GM12878 (cell line): ENCODE measurements around the gene IPO8. TPM values are rescaled to one million over a fixed set of nuclear protein-coding genes. Genes with fewer than 3 reads are reported as not detected.

Experiments
- ATAC-seq: fragments of 200-7000 bp; cut with Tn5 transposase; 3 replicates; pipeline ENCODE4 v1.9.1; 2020; ENCODE audit warnings: mild to moderate bottlenecking, moderate library complexity
- BruUV-seq: library from RNA; stranded (reverse); fragments of 400-500 nt; replicated peaks from 2 replicates; lab custom pipeline; 2021; lab: Mats Ljungman, UMichigan
- CTCF ChIA-PET: fragments of 300-600 bp; sonication (Branson Sonifier 250); formaldehyde crosslinking; extraction: SDS; loops from one replicate; lab custom pipeline; 2021; ENCODE audit warnings: inconsistent platforms; lab: Yijun Ruan, JAX
- POLR2A ChIA-PET: fragments of 350-600 bp; formaldehyde crosslinking; extraction: SDS; loops from one replicate; lab custom pipeline; 2021; ENCODE audit warnings: inconsistent platforms; lab: Charles Lee
- RAD21 ChIA-PET: fragments of 300-600 bp; sonication (Branson Sonifier 250); formaldehyde crosslinking; loops from one replicate; lab custom pipeline; 2023; ENCODE audit warnings: antibody characterized with exemption; ENCODE audit not compliant: unreplicated experiment; lab: Charles Lee
- SMC1A ChIA-PET: fragments of 300-600 bp; sonication (Branson Sonifier 250); formaldehyde crosslinking; loops from one replicate; lab custom pipeline; 2023; ENCODE audit not compliant: unreplicated experiment, uncharacterized antibody; lab: Charles Lee
- DNase-seq: peaks from one replicate; pipeline ENCODE4 v3.0.0-alpha.2; 2011; ENCODE audit warnings: low read depth, low spot score
- FAIRE-seq: peaks from 3 replicates; lab custom pipeline; 2011; peaks lifted over from hg19 to GRCh38; lab: Jason Lieb, UNC
- H2AFZ ChIP-seq: 2 replicates; pipeline ENCODE4 v1.6.0; 2011; ENCODE audit warnings: low read depth, low read length, control low read depth; ENCODE audit not compliant: control insufficient read depth
- H3K27ac ChIP-seq: 2 replicates; pipeline ENCODE4 v1.5.1; 2011; ENCODE audit warnings: control low read depth; ENCODE audit not compliant: control insufficient read depth, insufficient read depth
- H3K27me3 ChIP-seq, 2 experiments: replicated peaks in 1 of 2; 2 replicates each; pipeline versions ENCODE4 v1.6.0 to v1.6.1; 2011; ENCODE audit warnings: low read length in 1 of 2; ENCODE audit not compliant: control insufficient read depth in 2 of 2, insufficient read depth in 2 of 2
- H3K36me3 ChIP-seq, 2 experiments: 2 replicates each; pipeline ENCODE4 v1.5.1; 2011; ENCODE audit warnings: low read length in 1 of 2; ENCODE audit not compliant: control insufficient read depth in 2 of 2, insufficient read depth in 2 of 2
- H3K4me1 ChIP-seq: 2 replicates; pipeline ENCODE4 v1.6.1; 2011; ENCODE audit warnings: mild to moderate bottlenecking, low read length, moderate library complexity, mixed read lengths; ENCODE audit not compliant: control insufficient read depth, insufficient read depth
- H3K4me2 ChIP-seq: 2 replicates; pipeline ENCODE4 v1.6.0; 2011; ENCODE audit warnings: control low read depth; ENCODE audit not compliant: control insufficient read depth, insufficient read depth
- H3K4me3 ChIP-seq: fragments of 200-600 bp; sonication (generic); 2 replicates; pipeline ENCODE4 v1.5.1; 2016
- H3K79me2 ChIP-seq: 2 replicates; pipeline ENCODE4 v1.6.0; 2011; ENCODE audit warnings: low read length; ENCODE audit not compliant: control insufficient read depth, insufficient read depth
- H3K9ac ChIP-seq: 2 replicates; pipeline ENCODE4 v1.8.0; 2011; ENCODE audit warnings: low read length, control low read depth, mixed read lengths; ENCODE audit not compliant: control insufficient read depth, insufficient read depth
- H3K9me3 ChIP-seq: replicated peaks from 3 replicates; pipeline ENCODE4 v1.5.1; 2011; ENCODE audit warnings: mild to moderate bottlenecking, low read length; ENCODE audit not compliant: control insufficient read depth, insufficient read depth
- H4K20me1 ChIP-seq: 2 replicates; pipeline ENCODE4 v1.6.0; 2011; ENCODE audit not compliant: control insufficient read depth, insufficient read depth
- BHLHE40 ChIP-seq, 2 experiments: fragments of 450-650 bp in 1 of 2; IDR thresholded peaks; 2 replicates each; pipeline ENCODE4 v1.6.1; 2011 to 2017; ENCODE audit warnings: low read depth in 2 of 2, borderline replicate concordance in 1 of 2, improper control_type of control experiment in 1 of 2, low read length in 1 of 2, mild to moderate bottlenecking in 1 of 2
- CHD1 ChIP-seq: IDR thresholded peaks from 2 replicates; pipeline ENCODE4 v1.6.1; 2012; ENCODE audit warnings: low read depth, low read length, improper control_type of control experiment
- IKZF2 ChIP-seq, 2 experiments: fragments of 450-650 bp; IDR thresholded peaks; 2 replicates each; pipeline ENCODE4 v1.6.1; 2017; ENCODE audit warnings: mild to moderate bottlenecking in 2 of 2, moderate library complexity in 2 of 2
- KLF5 ChIP-seq: fragments of 450-650 bp; IDR thresholded peaks from 2 replicates; pipeline ENCODE4 v1.6.1; 2014; ENCODE audit warnings: mild to moderate bottlenecking; ENCODE audit not compliant: partially characterized antibody
- NBN ChIP-seq: fragments of 450-650 bp; IDR thresholded peaks from 2 replicates; pipeline ENCODE4 v1.6.1; 2016
- NFYA ChIP-seq: IDR thresholded peaks from 2 replicates; pipeline ENCODE4 v1.6.1; 2011; ENCODE audit warnings: low read depth, mild to moderate bottlenecking, low read length, improper control_type of control experiment, borderline replicate concordance
- NKRF ChIP-seq: fragments of 450-650 bp; conservative IDR thresholded peaks from 2 replicates; pipeline ENCODE4 v1.6.1; 2017; ENCODE audit warnings: mild to moderate bottlenecking, moderate library complexity
- PBX3 ChIP-seq: IDR thresholded peaks from 2 replicates; pipeline ENCODE4 v1.6.1; 2011; ENCODE audit warnings: mild to moderate bottlenecking, low read depth, low read length, moderate library complexity; ENCODE audit not compliant: insufficient replicate concordance
- PML ChIP-seq: IDR thresholded peaks from 2 replicates; pipeline ENCODE4 v1.6.1; 2012; ENCODE audit warnings: low read length, inconsistent platforms
- POU2F2 ChIP-seq: IDR thresholded peaks from 3 replicates; pipeline ENCODE4 v1.6.1; 2011; ENCODE audit warnings: low read depth, mild to moderate bottlenecking, low read length, borderline replicate concordance
- RUNX3 ChIP-seq: IDR thresholded peaks from 2 replicates; pipeline ENCODE4 v1.6.1; 2012; ENCODE audit warnings: low read length, inconsistent platforms
- ZBTB33 ChIP-seq: fragments of 450-650 bp; IDR thresholded peaks from 2 replicates; pipeline ENCODE4 v1.6.1; 2017; ENCODE audit warnings: mild to moderate bottlenecking
- WGBS: methylation state at CpG from one replicate; pipeline ENCODE4 v1.1.6; 2016; ENCODE audit warnings: low lambda C conversion rate; ENCODE audit not compliant: insufficient replicate concordance, insufficient coverage; ENCODE audit errors: missing lambda C conversion rate; 5-methylcytosine and 5-hydroxymethylcytosine counted together
- in situ Hi-C: fragments of 300-500 bp; cut with MboI; formaldehyde crosslinking; loops from 9 replicates; pipeline ENCODE4 v1.14.3; 2018; ENCODE audit warnings: mixed read lengths
- intact Hi-C: fragments of 100-400 bp; cut with micrococcal nuclease; formaldehyde crosslinking; loops from one replicate; pipeline ENCODE4 v1.14.2; 2022; ENCODE audit not compliant: unreplicated experiment
- polyA plus RNA-seq, 11 experiments: library from polyadenylated mRNA; depleted of rRNA in 4 of 11; unstranded in 6 of 11; stranded (reverse) in 5 of 11; fragments of >200 nt; fragmentation: Nextera tagmentation in 4 of 11; fragmentation: Illumina TruSeq in 1 of 11; extraction: Ambion mirVana in 4 of 11; extraction: Trizol in 1 of 11; gene quantifications; 1 replicate in 1 of 11; 2 replicates in 10 of 11; pipeline versions ENCODE4 v1.2.1 to v1.2.3, GENCODE V29; 2011 to 2016; ENCODE audit warnings: inconsistent platforms in 2 of 11, missing spikeins in 2 of 11, low read depth in 1 of 11
- total RNA-seq, 4 experiments: library from RNA; depleted of rRNA in 3 of 4; stranded (reverse); fragments of >200 nt in 3 of 4; fragmentation: Illumina TruSeq in 1 of 4; extraction: Trizol in 1 of 4; gene quantifications; 2 replicates each; pipeline versions ENCODE4 v1.2.1 to v1.2.3, GENCODE V29; 2013 to 2021

The IPO8 gene
- total and polyA plus RNA-seq, 10 of the 15 experiments (the other 5 are each of a cell fraction or from before 2014, with no cell fraction given) = 6.9 to 38.5 (median 15.1) TPM

DNA sequence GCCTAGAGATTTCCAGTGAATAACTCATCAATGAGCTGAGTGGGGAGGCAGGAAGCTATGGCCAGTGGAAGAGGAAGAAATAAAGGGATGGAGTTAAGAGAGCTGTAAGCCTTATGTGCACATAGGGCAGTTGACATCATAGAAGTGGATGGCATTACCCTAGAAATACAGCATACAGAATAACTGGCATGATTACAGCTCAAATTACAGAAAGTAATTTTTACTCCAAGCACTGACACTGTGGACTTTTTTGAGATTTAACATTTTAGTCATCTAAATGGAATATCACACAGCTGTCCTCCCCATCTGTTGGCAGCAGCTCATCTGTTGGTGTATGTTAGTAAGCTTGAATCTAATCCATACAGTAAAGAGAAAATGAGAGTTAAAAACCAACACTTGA, 5.4 kb upstream of the IPO8 start:
- peaks cover 4% of the 10 kb centered on the region; the same call in 1 of the 2 replicates for H3K4me1 ChIP-seq
- ATAC-seq (no peak), DNase-seq (no peak), FAIRE-seq (no peak)
- BruUV-seq = no TSS peak
- ChIA-PET POLR2A (interaction anchor here (0.8 kb wide), 1 partner anchor 1323 kb away, joined by 3 read pairs; no protein-coding TSS in a partner anchor), SMC1A (no interaction called here), CTCF (interaction anchor here (1.0 to 2.2 kb wide), 2 partner anchors 9 to 53 kb away, joined by 3 to 5 read pairs; no protein-coding TSS in a partner anchor), RAD21 (no interaction called here)
- H4K20me1 ChIP-seq = no peaks in the 10 kb centered on the region
- no peaks in the 10 kb centered on the region for H3K9me3 ChIP-seq
- no peaks in the 10 kb centered on the region for H3K36me3 ChIP-seq
- H3K79me2 ChIP-seq = no peaks in the 10 kb centered on the region
- intact Hi-C loops = no loop called here
- TF ChIP-seq ZBTB33 (no peak), PML (no peak), KLF5 (no peak)
- H3K27me3 ChIP-seq = no peaks in the 10 kb centered on the region
- no peak overlapping the region for H2AFZ ChIP-seq
- in situ Hi-C loops = no loop called here
- no peak overlapping the region for H3K4me2 ChIP-seq
- H3K4me3 ChIP-seq = no peak overlapping the region
- no peak overlapping the region for H3K27ac ChIP-seq
- H3K9ac ChIP-seq = no peak overlapping the region

DNA sequence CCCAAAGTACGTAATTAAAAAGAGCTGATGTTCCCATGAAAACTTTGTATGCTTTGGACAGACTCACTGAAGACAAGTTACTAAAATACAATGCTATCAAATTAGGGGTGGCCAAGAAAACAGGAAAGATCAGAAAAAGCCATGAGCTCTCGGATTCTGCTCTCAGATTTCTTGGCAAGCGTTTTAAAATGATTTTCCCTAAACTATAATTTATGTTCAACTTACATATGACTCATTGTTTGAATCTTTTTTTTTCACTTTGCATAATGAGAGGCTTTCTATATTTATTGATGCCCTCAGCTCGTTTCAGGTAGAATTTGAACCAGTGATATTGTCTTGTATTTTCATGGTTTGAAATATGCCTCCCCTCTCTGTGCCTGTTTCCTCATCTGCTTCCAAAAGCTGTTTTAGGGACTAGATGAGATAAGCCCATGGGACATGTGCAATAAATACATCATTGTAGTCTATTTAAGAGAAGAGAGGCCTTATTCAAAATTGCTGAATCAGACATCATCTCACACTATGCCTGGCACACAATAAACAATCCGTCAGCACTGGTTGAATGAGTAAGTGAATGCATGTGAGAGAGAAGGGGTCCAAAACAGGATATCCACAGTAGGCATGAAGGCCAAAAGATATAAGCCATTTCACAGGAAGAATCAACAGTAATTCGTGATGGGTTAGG, 4.7 kb upstream of the IPO8 start:
- in situ Hi-C loops = no loop called here
- RAD21 ChIA-PET = no interaction called here
- SMC1A ChIA-PET = no interaction called here
- ATAC-seq (no peak), DNase-seq (no peak), FAIRE-seq (no peak)
- intact Hi-C loops = no loop called here
- H3K27ac ChIP-seq = no peak overlapping the region
- H3K4me1 ChIP-seq = peaks cover 4% of the 10 kb centered on the region; the same call in 1 of the 2 replicates
- no peak overlapping the region for H3K4me2 ChIP-seq
- CTCF ChIA-PET = interaction anchor here (1.0 to 2.2 kb wide), 2 partner anchors 10 to 54 kb away, joined by 3 to 5 read pairs; no protein-coding TSS in a partner anchor
- H3K79me2 ChIP-seq = peaks cover 3% of the 10 kb centered on the region
- H2AFZ ChIP-seq = no peak overlapping the region
- H4K20me1 ChIP-seq = no peaks in the 10 kb centered on the region
- H3K36me3 ChIP-seq = no peaks in the 10 kb centered on the region
- no peak overlapping the region for H3K4me3 ChIP-seq
- H3K9me3 ChIP-seq = no peaks in the 10 kb centered on the region
- no peaks in the 10 kb centered on the region for H3K27me3 ChIP-seq
- BruUV-seq = no TSS peak
- 57% methylated on average over 6 of the region's 6 CpGs for WGBS
- no peak overlapping the region for H3K9ac ChIP-seq
- POLR2A ChIA-PET = interaction anchor here (0.6 kb wide), 1 partner anchor 50 kb away, joined by 3 read pairs; no protein-coding TSS in a partner anchor
- TF ChIP-seq POU2F2 = no peak
- no peak for TF ChIP-seq BHLHE40 (IDR thresholded peaks at IDR 0.05; ENCODE audit: borderline replicate concordance in 1 of 2, low read depth in 2 of 2, low read length in 1 of 2)
- TF ChIP-seq PBX3 = no peak
- TF ChIP-seq NBN = no peak
- no peak for TF ChIP-seq CHD1
- TF ChIP-seq IKZF2 (IDR thresholded peaks at IDR 0.05) = no peak
- no peak for TF ChIP-seq PML
- no peak for TF ChIP-seq NFYA
- no peak for TF ChIP-seq RUNX3
- no peak for TF ChIP-seq NKRF
